ENCODE measurements around the gene RPS25. TPM values are rescaled to one million over a fixed set of nuclear protein-coding genes. Genes with fewer than 3 reads are reported as not detected.

RPS25 gene
- total RNA-seq, 4 donors from 2014 or later: 1,252 to 2,859 (median 1,930) TPM

- intact Hi-C loops (cut with DNase I; ENCODE audit: low total_unique reads): no loop called here
- peak within 1 kb of the TSS; percentile 75 for H3K4me3 ChIP-seq (ENCODE audit: low read depth, poor library complexity, severe bottlenecking)
- DNase-seq (ENCODE audit: low spot score in 2 of 2): peak; percentile 96 to 99
- TF ChIP-seq CTCF (IDR thresholded peaks at IDR 0.05) (peak in 1 of 3 donors; percentile 10), POLR2A (IDR thresholded peaks at IDR 0.05) (no peak)
- 0% methylated on average over 26 to 46 of the region's 79 CpGs for WGBS, 2 donors
Measured at GRCh38 chr11:119057000-119057769, 39.0 kb upstream of the RPS25 start, which contains the start of gene HYOU1. HYOU1 (minus strand) TSS chr11:119057205; CDS start chr11:119056160, 1,045 bp downstream.

- intact Hi-C loops (cut with DNase I; ENCODE audit: low total_unique reads): no loop called here
- H3K4me3 ChIP-seq (ENCODE audit: low read depth, poor library complexity, severe bottlenecking): peak overlapping the region; percentile 75
- WGBS, 2 donors: 0 to 1% methylated on average over 23 to 35 of the region's 48 CpGs
- peak; percentile 24 to 90 for DNase-seq (ENCODE audit: low spot score in 2 of 2)
- TF ChIP-seq CTCF (IDR thresholded peaks at IDR 0.05): no peak
- no peak for TF ChIP-seq POLR2A (IDR thresholded peaks at IDR 0.05)
Measured at GRCh38 chr11:119056421-119056999, 38.4 kb upstream of the RPS25 start.

GRCh38 chr11:119055901-119056300, 37.8 kb upstream of the RPS25 start:
- DNase-seq (ENCODE audit: low spot score in 2 of 2): no peak
- H3K4me3 ChIP-seq (ENCODE audit: low read depth, poor library complexity, severe bottlenecking): peak overlapping the region; percentile 75
- TF ChIP-seq POLR2A (IDR thresholded peaks at IDR 0.05): no peak
- intact Hi-C loops (cut with DNase I; ENCODE audit: low total_unique reads): no loop called here
- 46 to 47% methylated on average over 6 of the region's 6 CpGs for WGBS, 2 donors

GRCh38 chr11:119054418-119054817, 36.3 kb upstream of the RPS25 start:
- intact Hi-C loops (cut with DNase I; ENCODE audit: low total_unique reads): no loop called here
- 91 to 95% methylated on average over 9 to 10 of the region's 10 CpGs for WGBS, 2 donors
- no peak for DNase-seq (ENCODE audit: low spot score in 2 of 2)
- no peak overlapping the region for H3K4me3 ChIP-seq (ENCODE audit: low read depth, poor library complexity, severe bottlenecking)
- TF ChIP-seq CTCF (IDR thresholded peaks at IDR 0.05) (no peak), POLR2A (IDR thresholded peaks at IDR 0.05) (no peak)

- intact Hi-C loops (cut with DNase I; ENCODE audit: low total_unique reads): no loop called here
- no peak overlapping the region for H3K4me3 ChIP-seq (ENCODE audit: low read depth, poor library complexity, severe bottlenecking)
- 85 to 92% methylated on average over 23 of the region's 23 CpGs for WGBS, 2 donors
- TF ChIP-seq CTCF (IDR thresholded peaks at IDR 0.05) (no peak), POLR2A (IDR thresholded peaks at IDR 0.05) (no peak)
- DNase-seq (ENCODE audit: low spot score in 2 of 2): no peak
Measured at GRCh38 chr11:119052163-119052814, 34.1 kb upstream of the RPS25 start.

Data from lower leg skin (tissue), 4 donors.